Measurements from ENCODE around the gene RD3L. TPM values are rescaled to one million over a fixed set of nuclear protein-coding genes. Genes with fewer than 3 reads are reported as not detected.

The RD3L gene
- total RNA-seq, 1 donor from 2014 or later, result not detected

DNA sequence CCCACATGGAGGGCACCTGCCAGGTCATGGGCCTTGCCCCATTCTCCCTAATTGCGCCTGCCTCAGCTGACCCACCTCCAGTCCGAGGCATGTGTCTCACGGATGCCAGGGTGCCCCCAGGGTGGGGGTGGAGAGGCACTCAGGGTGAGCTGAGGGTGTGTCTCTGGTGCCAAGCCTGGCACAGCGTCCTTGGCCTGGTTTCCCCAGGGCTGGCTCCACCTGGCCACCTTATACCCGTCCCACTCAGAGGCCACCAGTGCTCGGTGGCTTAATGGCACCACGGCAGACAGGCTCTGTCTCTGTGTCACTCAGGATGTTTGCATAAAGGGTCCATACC, 47.6 kb downstream of the RD3L start:
- no peaks in the 10 kb centered on the region for H3K36me3 Mint-ChIP-seq (ENCODE audit: low read depth)
- no peaks in the 10 kb centered on the region for H3K4me1 Mint-ChIP-seq
- intact Hi-C loops (cut with micrococcal nuclease), result no loop called here
- H3K27ac Mint-ChIP-seq, result no peak overlapping the region
- no peak overlapping the region for H3K4me3 Mint-ChIP-seq
- no peaks in the 10 kb centered on the region for H3K27me3 Mint-ChIP-seq
- no peaks in the 10 kb centered on the region for H3K9me3 Mint-ChIP-seq
- no peak for DNase-seq

- Mint-ChIP-seq H3K9me3 (no peaks in the 10 kb centered on the region), H3K27ac (no peak overlapping the region), H3K36me3 (ENCODE audit: low read depth) (no peaks in the 10 kb centered on the region), H3K4me1 (no peaks in the 10 kb centered on the region), H3K4me3 (no peak overlapping the region), H3K27me3 (no peaks in the 10 kb centered on the region)
- intact Hi-C loops (cut with micrococcal nuclease), result no loop called here
- DNase-seq, result no peak
Measured at GRCh38 chr14:103894034-103894722, 48.2 kb downstream of the RD3L start.

DNA sequence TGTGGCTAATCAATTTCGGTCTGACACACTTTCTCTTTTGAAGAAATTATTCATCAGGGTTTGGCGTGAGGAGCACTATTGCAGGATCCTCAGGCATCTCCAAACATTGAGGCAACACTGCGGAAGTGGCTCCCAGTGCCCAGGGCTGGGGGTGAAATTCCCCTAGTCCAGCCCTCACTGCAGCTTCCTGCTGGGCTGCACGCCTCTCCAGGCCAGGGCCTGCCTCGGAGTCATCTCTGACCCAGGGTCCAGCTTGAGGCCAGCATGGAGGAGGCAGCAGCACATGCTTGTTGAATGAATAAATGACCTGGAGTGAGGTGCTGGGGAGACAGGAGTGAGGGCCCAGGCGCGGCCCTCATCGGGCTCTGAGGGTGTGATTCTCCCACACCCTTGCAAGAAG, 50.1 kb downstream of the RD3L start:
- no peak overlapping the region for H3K27ac Mint-ChIP-seq
- no peak overlapping the region for H3K4me3 Mint-ChIP-seq
- no peaks in the 10 kb centered on the region for H3K27me3 Mint-ChIP-seq
- no peak for DNase-seq
- H3K4me1 Mint-ChIP-seq, result no peaks in the 10 kb centered on the region
- intact Hi-C loops (cut with micrococcal nuclease), result no loop called here
- no peaks in the 10 kb centered on the region for H3K9me3 Mint-ChIP-seq
- no peaks in the 10 kb centered on the region for H3K36me3 Mint-ChIP-seq (ENCODE audit: low read depth)

DNA sequence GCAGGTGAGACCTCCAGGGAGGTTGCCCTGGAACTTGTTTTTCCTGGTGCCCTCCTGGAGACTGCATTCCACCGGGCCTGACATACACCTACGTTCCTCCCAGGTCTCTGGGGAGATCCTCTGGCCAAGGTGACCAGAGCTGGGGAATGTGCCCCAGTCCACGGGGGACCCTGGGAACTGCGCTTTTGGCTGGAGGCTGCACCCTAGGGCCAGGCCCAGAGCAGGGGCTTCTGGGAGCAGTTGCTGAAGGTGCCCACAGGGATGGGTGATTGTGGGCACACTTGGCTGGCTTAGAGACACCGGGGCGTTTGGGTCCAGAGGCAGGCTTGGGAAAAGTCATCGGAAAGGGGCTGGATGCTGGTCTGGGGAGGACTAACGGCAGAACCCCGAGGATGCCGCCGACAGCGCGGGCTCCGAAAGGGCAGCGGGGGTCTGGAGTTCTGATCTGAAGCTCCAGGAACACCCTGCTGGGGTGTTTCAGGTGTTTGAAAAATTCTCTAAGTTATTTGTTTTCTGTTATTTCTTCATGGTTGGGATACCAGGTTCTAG, 50.6 kb downstream of the RD3L start:
- no peaks in the 10 kb centered on the region for H3K27me3 Mint-ChIP-seq
- H3K4me1 Mint-ChIP-seq, result no peaks in the 10 kb centered on the region

GRCh38 chr14:103890821-103891666, 51.3 kb downstream of the RD3L start:
- Mint-ChIP-seq H3K9me3 (no peaks in the 10 kb centered on the region), H3K36me3 (ENCODE audit: low read depth) (no peaks in the 10 kb centered on the region), H3K4me3 (no peak overlapping the region)

More for the DNA sequence above, 50.6 kb downstream of the RD3L start:
- DNase-seq, result no peak
- intact Hi-C loops (cut with micrococcal nuclease), result no loop called here
- Mint-ChIP-seq H3K9me3 (no peaks in the 10 kb centered on the region), H3K36me3 (ENCODE audit: low read depth) (no peaks in the 10 kb centered on the region), H3K4me3 (no peak overlapping the region), H3K27ac (no peak overlapping the region)

More at GRCh38 chr14:103890821-103891666, 51.3 kb downstream of the RD3L start:
- Mint-ChIP-seq H3K4me1 (no peaks in the 10 kb centered on the region), H3K27me3 (no peaks in the 10 kb centered on the region), H3K27ac (no peak overlapping the region)
- intact Hi-C loops (cut with micrococcal nuclease), result no loop called here
- DNase-seq, result no peak

Other genes with a start within 250 kb of the RD3L start
- gene XRCC3, start 227.1 kb downstream of the RD3L start, total RNA-seq, result 70.3 and 75.8 TPM in 2 replicates
- 21.4 and 23.9 TPM in 2 replicates for gene ZFYVE21, start 226.7 kb downstream of the RD3L start, total RNA-seq
- 8.6 and 8.8 TPM in 2 replicates for gene PPP1R13B, start 95.0 kb downstream of the RD3L start, total RNA-seq
- 0.12 and 0.19 TPM in 2 replicates for gene TDRD9, start 14.1 kb downstream of the RD3L start, total RNA-seq
- gene ASPG, start 143.2 kb upstream of the RD3L start, total RNA-seq, result not detected in 2 replicates
- gene KIF26A, start 196.1 kb upstream of the RD3L start, total RNA-seq, result 0.24 and 0.26 TPM in 2 replicates